GM13977 (cell line): ENCODE results near the gene NUP93.

ENCODE experiments used
- DNase-seq: peaks from one replicate; pipeline ENCODE4 v3.0.0; 2012; ENCODE audit warnings: low spot score
- in situ Hi-C: fragments of 300-500 bp; cut with MboI; formaldehyde crosslinking; loops from one replicate; pipeline ENCODE4 v1.12.0; 2022; ENCODE audit warnings: low sequenced_read_pairs, low pct_unique_long_range_greater_than_20kb, mixed read lengths, inconsistent platforms; ENCODE audit not compliant: unreplicated experiment
- TF ChIP-seq, protein P1 (sequence below): IDR thresholded peaks from 2 replicates; pipeline ENCODE4 v1.5.1; 2012; ENCODE audit warnings: mild to moderate bottlenecking, control low read depth; ENCODE audit not compliant: insufficient read depth; ENCODE audit errors: extremely low read depth, missing control alignments

The NUP93 gene

DNA sequence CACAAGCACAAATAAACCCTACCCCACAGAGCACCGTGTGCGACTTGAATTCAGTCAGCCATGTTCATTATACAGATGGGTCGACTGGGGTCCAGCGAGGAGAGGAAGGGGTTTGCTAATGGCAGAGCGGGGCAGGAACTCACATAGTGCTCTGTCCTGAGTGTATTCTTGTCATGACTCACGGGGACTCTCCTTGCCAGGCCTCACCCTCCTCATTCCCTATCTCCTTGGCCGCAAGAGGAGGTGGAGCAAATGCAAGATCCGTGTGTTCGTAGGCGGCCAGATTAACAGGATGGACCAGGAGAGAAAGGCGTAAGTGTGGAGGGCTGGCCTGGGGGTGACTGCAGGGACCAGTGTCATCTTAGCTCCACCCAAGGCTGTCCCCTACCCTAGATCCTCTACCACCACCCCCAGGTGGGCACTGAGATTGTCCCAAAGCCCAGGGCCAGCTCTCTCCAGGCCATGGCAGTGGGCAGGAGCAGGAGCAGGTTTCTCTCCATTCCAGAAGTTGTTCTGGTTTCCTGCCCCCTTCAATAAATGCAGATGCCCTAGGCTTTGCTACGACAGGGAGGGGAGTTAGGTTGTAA lies 164.5 kb downstream of the NUP93 start:
- in situ Hi-C loops = no loop called here

DNA sequence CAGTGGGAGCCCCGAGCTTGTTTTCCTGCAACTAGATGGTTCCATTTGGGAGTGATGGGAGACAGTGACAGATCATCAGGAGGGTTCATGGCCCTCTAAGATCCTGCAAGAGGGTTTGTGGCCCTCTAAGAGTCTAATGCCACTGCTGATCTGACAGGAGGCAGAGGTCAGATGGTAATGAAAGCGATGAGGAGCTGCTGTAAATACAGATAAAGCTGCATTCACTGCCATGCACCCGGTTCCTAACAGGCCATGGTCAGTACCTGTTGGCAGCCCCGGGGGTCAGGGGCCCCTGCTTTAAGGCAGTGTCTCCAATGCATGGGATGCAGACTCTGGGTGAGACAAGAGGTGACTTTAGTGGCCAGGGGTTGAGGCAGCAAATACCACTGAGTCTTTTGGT lies 165.9 kb downstream of the NUP93 start:
- TF ChIP-seq, protein P1, sequence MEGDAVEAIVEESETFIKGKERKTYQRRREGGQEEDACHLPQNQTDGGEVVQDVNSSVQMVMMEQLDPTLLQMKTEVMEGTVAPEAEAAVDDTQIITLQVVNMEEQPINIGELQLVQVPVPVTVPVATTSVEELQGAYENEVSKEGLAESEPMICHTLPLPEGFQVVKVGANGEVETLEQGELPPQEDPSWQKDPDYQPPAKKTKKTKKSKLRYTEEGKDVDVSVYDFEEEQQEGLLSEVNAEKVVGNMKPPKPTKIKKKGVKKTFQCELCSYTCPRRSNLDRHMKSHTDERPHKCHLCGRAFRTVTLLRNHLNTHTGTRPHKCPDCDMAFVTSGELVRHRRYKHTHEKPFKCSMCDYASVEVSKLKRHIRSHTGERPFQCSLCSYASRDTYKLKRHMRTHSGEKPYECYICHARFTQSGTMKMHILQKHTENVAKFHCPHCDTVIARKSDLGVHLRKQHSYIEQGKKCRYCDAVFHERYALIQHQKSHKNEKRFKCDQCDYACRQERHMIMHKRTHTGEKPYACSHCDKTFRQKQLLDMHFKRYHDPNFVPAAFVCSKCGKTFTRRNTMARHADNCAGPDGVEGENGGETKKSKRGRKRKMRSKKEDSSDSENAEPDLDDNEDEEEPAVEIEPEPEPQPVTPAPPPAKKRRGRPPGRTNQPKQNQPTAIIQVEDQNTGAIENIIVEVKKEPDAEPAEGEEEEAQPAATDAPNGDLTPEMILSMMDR = no peak
- in situ Hi-C loops = no loop called here
- no peak for DNase-seq

More for the DNA sequence above, 164.5 kb downstream of the NUP93 start:
- TF ChIP-seq, protein P1 = no peak
- no peak for DNase-seq

DNA sequence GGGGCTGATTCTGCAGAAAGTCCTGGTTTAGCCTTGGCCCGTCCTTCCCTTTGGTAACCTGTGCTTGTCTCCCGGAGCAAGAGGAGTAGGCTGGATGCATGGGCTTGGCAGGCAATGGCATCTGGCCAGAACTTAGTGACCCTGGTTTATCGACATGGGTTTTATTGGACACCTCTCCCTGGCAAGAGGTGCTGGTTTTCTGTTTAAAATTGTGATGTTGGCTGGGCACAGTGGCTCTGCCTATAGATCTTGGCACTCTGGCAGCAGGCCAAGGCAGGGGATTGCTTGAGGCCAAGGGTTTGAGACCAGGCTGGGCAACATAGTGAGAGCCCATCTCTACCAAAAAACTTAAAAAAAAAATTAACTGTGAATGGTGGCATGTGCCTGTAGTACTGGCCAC lies 166.3 kb downstream of the NUP93 start:
- TF ChIP-seq, protein P1 = no peak
- DNase-seq = no peak
- in situ Hi-C loops = no loop called here

DNA sequence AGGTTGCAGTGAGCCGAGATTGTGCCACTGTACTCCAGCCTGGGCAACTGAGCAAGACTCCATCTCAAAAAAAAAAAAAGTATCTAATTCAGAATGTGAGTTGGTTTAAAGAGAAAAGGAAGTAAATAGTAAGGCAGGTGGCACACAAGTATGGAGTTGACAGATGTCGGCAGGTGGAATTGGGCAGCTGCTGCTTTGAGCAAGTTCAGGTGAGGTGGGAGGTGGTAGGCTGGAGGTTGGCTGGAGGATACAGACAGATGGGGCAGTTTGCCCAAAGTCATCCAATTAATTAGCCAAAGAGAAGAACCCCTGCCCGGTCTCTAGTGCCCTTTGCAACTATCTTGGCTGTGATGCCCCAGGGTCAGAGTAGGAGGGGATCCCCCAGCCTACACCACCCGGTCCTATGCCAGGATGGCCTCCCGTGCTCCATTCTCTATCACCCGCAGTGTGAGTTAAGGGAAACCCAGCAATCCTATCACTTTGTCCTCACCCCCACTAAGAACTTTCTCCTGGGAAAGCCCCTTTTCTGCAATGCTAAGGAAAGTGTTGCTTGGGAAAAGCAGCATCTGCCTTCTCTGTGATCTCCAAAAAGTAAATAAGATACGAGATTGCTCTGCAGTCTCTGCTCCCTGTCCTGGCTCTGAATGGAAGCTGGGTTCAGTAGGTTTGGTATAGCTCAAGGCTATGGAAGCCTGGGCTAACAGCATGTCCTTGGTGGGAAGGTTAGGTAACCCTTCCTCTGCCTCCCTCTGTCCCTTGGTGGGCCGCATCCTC lies 167.3 kb downstream of the NUP93 start:
- DNase-seq = no peak
- in situ Hi-C loops = no loop called here

DNA sequence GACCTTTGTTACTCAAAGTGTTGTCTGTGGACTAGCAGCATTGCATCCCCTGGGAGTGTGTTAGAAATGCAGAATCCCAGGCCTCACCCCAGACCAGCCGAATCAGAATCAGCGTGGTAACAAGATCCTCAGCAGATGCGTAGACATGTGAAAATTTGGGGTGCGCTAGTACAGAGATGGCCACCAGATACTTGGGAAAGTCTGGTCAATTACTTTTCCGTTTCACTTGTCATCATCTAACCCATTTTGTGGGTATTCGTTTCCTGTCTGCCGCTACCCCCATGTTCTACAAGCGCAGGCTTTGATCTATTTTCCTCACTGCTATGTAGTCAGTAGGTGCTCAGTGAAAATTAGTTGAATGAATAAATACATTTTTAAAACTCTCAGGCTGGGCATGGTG lies 168.9 kb downstream of the NUP93 start:
- in situ Hi-C loops = no loop called here
- TF ChIP-seq, protein P1 = no peak
- DNase-seq = peak; percentile 63

More for the DNA sequence above, 167.3 kb downstream of the NUP93 start:
- TF ChIP-seq, protein P1 = no peak
